ENCODE data around the gene C17orf100. TPM values are rescaled to one million over a fixed set of nuclear protein-coding genes. Genes with fewer than 3 reads are reported as not detected.

C17orf100 gene
- total and polyA plus RNA-seq, 2 donors = 1.2 to 3.0 TPM

DNA sequence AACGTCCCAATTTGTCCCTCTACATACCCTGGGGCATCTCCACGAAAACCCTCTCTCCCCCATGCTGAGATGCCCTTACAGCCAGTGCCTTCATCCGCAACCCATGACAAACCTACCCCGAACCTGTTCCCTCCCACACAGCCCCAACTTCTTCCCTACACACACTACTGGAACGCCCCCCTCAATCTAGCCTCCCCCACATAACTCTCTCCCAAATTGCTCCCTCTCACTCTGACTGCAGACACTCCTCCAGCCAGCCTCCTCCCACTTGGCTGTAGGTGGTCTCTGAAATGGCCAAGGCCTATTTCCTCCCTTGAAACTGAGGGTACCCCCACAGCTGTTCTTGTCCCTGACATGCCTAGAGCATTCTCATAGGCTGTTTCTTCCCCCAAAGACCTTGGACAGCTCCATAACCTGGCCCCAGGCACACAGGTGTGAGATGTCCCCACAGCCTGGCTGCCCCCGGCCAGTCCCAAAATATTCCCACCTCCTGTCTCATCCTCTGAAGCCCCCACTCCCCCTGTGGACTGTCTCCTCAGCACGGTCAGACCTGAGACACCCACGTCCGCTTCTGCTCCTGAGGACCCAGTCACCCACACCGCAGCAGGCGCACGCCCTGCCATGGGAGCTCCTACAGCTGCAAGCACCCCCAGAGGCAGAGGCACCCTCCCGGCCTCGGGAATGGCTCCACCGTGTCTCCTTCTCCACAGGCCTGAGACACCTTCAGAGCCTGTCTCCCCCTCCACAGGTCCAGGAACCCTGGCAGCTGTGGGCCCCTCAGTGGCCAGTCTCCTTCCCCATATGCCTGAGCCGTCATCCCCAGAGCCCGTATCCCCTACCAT lies 14.7 kb upstream of the C17orf100 start:
- 91% methylated on average over 17 of the region's 17 CpGs for WGBS
- H3K4me3 ChIP-seq (ENCODE audit: low read depth, low read length) = no peak overlapping the region
- H3K4me1 ChIP-seq (ENCODE audit: insufficient read depth) = no peaks in the 10 kb centered on the region
- DNase-seq (ENCODE audit: extremely low spot score) = no peak
- peaks cover 2% of the 10 kb centered on the region for H3K36me3 ChIP-seq (ENCODE audit: insufficient read depth)
- no peak overlapping the region for H3K27ac ChIP-seq (ENCODE audit: low read depth)

DNA sequence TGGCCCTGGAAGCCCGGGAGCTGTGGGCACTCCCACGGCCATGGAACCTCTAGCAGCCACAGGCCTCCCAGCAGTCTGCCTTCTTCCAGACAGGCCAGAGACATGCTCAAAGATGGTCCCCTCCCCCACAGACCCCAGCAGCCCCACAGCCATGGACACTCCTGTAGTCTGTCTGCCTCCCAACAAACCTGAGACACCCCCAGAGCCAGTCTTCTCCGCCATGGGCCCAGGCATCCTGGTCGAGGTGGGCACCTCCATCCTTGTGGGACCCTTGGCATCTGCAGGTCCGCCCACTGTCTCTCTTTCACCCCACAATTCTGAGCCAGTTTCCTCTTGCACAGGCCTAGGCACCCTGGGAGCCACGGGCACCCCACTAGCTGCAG lies 14.1 kb upstream of the C17orf100 start:
- WGBS = 93% methylated on average over 6 of the region's 6 CpGs

DNA sequence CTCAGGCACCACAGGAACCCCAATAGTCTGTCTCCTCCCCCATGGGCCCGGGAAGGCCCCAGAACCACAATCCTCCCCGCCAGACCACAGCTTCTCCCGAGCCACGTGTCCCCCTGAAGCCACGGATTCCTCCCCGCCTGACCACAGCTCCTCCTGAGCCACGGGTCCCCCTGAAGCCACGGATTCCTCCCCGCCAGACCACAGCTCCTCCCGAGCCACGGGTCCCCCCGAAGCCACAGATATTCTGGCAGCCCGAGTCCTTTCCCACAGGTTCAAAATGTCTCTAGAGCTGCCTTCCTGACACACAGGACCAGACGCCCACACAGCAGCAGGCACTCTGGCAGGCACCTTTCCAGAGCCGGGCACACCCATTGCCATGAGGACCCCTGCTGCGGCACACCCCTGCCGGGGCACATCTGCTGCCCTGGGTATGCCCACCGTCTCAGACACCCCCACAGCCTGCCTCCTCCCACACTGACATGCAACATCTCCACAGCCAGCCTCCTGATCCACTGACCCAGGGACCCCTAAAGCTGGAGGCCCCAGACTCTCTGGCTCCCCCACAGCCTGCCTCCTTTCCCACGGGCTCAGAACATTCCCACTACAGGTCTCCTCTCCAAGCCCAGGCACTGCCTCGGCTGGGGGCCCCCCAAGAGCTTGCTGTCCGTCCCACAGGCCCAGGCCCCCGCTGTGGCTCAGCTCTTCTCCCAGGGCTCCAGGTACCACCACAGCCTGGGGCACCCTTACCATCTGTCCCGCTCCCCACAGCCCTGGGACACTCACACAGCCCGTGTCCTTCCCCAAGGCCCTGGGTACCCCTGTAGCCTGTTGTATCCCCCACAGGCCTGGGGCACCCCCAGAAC lies 13.3 kb upstream of the C17orf100 start:
- Histone ChIP-seq H3K27ac (ENCODE audit: low read depth) (no peak overlapping the region), H3K4me1 (ENCODE audit: insufficient read depth) (no peaks in the 10 kb centered on the region), H3K4me3 (ENCODE audit: low read depth, low read length) (no peak overlapping the region), H3K36me3 (ENCODE audit: insufficient read depth) (no peaks in the 10 kb centered on the region)
- WGBS = 83% methylated on average over 24 of the region's 24 CpGs
- DNase-seq (ENCODE audit: extremely low spot score) = no peak

More for the DNA sequence above, 14.1 kb upstream of the C17orf100 start:
- Histone ChIP-seq H3K4me3 (ENCODE audit: low read depth, low read length) (no peak overlapping the region), H3K36me3 (ENCODE audit: insufficient read depth) (peaks cover 2% of the 10 kb centered on the region), H3K27ac (ENCODE audit: low read depth) (no peak overlapping the region), H3K4me1 (ENCODE audit: insufficient read depth) (no peaks in the 10 kb centered on the region)
- no peak for DNase-seq (ENCODE audit: extremely low spot score)

DNA sequence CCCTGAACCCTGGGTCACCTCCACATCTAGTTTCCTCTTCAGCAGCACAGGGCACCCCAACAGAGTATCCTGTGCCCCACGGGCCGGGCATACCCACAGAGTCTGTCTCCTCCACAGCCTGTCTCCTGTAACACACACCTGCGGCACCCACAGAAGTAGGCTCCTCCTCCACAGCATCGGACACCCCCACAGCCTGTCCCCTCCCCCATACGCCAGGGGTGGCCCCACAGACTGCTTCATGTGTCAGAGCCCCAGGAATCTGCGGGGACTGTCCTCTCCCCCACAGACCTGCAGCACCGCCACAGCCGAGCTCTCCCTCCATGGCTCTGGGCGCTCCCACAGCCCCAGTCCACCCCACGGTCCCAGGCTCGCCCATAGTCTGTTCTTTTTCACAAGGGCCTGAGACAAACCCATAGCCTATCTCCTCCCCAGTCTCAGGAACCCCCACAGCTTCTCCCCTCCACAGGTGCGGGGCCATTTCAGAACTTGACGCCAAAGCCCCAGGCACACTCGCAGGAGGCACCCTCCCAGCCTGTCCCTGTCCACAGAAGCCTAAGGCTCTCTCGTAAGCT lies 12.5 kb upstream of the C17orf100 start:
- DNase-seq (ENCODE audit: extremely low spot score) = no peak
- no peaks in the 10 kb centered on the region for H3K4me1 ChIP-seq (ENCODE audit: insufficient read depth)
- H3K4me3 ChIP-seq (ENCODE audit: low read depth, low read length) = peak overlapping the region; percentile 93
- H3K27ac ChIP-seq (ENCODE audit: low read depth) = no peak overlapping the region
- 48% methylated on average over 15 of the region's 15 CpGs for WGBS
- H3K36me3 ChIP-seq (ENCODE audit: insufficient read depth) = no peaks in the 10 kb centered on the region

DNA sequence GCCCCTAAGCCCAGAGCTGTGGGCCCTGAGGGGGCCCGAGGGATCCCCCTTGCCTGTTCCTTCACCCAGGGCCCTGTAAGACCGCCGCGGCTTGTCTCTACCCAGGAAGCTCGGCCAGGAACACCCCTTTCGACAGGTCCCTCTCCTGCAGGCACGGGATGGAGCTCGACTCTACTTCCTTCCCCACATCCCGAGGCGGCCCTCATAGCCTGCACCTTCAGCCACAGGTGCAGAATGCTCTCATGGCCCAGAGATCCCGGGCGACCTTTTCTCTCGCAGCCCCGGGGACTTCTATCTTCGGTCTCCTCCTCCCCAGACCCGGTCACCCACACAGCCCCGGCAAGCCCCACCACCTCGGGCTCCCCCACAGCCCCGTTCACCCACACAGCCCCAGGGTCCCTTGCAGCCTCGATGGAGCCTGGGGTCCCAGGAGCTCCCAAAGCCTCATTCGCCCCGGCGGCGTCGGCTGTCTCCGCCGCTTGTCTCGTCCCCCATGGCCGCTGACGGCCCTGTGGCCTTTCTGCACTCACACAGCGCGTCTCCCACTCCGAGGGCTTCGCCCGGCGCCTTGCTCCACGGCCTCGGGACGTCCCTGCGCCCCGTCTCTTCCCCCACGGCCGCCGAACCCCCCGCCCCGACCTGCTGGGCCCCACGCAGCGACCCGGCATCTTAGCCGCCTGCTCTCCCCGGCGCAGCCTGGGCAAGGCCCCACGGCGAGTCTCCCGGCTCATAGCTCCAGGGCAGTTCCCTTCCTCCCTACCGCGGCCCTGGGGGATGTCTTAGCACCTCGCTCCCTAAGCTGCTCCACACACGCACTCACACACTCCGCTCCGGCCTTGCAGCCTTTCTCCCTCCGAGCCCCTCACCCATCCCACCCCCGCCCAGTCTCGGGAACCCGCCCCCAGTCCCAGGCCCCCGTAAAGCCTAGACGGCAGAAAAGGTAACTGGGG lies 11.7 kb upstream of the C17orf100 start:
- under 1% methylated on average over 67 of the region's 67 CpGs for WGBS
- Histone ChIP-seq H3K4me1 (ENCODE audit: insufficient read depth) (no peaks in the 10 kb centered on the region), H3K27ac (ENCODE audit: low read depth) (peak overlapping the region; percentile 69), H3K4me3 (ENCODE audit: low read depth, low read length) (peak overlapping the region; percentile 93), H3K36me3 (ENCODE audit: insufficient read depth) (no peaks in the 10 kb centered on the region)
- DNase-seq (ENCODE audit: extremely low spot score) = no peak

DNA sequence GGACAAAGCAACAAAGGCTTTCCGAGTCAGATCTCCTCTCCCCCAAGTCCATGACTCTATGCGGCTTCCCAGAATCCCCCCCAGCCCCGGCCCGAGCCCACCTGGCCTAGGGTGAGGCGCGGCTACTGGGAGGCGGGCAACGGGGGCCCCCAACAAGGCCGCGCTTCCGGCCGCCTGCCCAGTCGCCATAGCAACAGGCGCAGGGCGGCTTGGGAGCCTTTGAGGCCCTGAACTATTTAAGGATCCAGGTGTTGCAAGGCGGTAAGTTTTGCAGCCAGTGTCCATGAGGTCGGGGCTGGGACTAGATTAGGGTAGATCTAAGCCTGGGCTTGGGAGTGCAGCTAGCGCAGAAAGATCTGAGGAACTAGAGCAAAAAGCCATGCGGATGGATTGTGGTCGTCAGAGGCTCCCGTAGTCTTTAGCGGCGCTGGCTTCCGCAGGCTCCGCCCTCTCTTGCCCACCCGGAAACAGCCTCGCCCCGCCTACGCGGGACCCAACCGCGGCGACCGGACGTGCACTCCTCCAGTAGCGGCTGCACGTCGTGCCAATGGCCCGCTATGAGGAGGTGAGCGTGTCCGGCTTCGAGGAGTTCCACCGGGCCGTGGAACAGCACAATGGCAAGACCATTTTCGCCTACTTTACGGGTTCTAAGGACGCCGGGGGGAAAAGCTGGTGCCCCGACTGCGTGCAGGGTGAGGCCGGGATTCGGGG lies 10.9 kb upstream of the C17orf100 start, which contains the start of the genes KIAA0753 and TXNDC17:
Gene KIAA0753 (minus strand): TSS at position 176 of the 711 bp plus-strand sequence. CDS start 5,608 bp downstream, outside the sequence.
Gene TXNDC17 (plus strand): TSS at position 525 of the 711 bp plus-strand sequence. CDS start 23 bp downstream, at position 548.
- no peaks in the 10 kb centered on the region for H3K4me1 ChIP-seq (ENCODE audit: insufficient read depth)
- H3K36me3 ChIP-seq (ENCODE audit: insufficient read depth) = no peaks in the 10 kb centered on the region
- DNase-seq (ENCODE audit: extremely low spot score) = peak; percentile 80
- H3K27ac ChIP-seq (ENCODE audit: low read depth) = peak within 1 kb of the TSS; percentile 69
- WGBS = under 1% methylated on average over 52 of the region's 52 CpGs
- peak within 1 kb of the TSS; percentile 93 for H3K4me3 ChIP-seq (ENCODE audit: low read depth, low read length)

DNA sequence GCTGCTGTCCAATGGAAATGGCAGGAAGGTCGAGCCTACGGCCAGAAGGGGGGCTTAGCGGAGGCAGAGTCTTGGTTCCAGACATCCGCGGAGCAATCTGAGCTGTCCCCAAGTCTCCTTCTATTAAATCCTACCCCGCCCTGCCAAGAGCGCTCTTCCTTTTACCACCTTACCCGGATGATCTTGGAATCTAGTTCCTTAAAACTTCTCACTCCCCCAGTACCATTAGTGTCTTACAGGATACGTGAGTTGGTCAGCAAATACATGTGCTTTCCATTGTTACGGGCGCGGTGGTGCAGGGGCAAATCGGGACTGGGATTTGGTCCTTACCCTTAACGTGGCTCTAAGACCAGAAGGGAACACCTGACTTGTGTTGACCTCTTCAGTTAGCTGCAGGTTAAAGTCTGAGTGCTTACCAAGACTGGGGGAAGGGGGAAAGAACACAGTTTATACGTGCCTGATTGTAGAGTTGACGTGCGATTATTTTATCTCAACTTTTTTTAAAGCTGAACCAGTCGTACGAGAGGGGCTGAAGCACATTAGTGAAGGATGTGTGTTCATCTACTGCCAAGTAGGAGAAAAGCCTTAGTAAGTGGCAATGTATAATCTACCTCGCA lies 10.2 kb upstream of the C17orf100 start:
- H3K4me1 ChIP-seq (ENCODE audit: insufficient read depth) = no peaks in the 10 kb centered on the region
- H3K4me3 ChIP-seq (ENCODE audit: low read depth, low read length) = peak overlapping the region; percentile 93
- DNase-seq (ENCODE audit: extremely low spot score) = no peak
- WGBS = 3% methylated on average over 20 of the region's 20 CpGs
- peak overlapping the region; percentile 61 for H3K27ac ChIP-seq (ENCODE audit: low read depth)
- H3K36me3 ChIP-seq (ENCODE audit: insufficient read depth) = no peaks in the 10 kb centered on the region

DNA sequence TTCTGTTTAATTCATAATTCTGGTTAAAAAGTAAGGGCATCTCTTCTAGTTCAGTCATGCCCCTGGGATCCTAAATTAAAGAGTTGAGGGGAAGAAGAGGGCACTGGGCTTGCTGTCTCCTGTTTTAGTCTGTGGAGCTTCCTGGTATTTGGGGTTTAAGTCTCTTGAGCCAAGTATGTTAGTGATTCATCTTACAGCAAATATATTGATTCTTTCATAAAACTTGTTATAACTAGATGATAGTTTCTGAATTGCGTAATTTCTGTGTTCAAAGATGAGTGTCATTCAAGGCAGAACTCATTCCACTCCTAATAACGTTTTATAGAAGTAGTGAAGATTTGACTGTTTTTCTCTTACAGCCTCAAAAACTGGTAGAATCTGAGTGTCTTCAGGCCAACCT lies 9.0 kb upstream of the C17orf100 start:
- no peak overlapping the region for H3K4me3 ChIP-seq (ENCODE audit: low read depth, low read length)
- H3K27ac ChIP-seq (ENCODE audit: low read depth) = no peak overlapping the region
- no peaks in the 10 kb centered on the region for H3K36me3 ChIP-seq (ENCODE audit: insufficient read depth)
- no peaks in the 10 kb centered on the region for H3K4me1 ChIP-seq (ENCODE audit: insufficient read depth)
- 53% methylated on average over 2 of the region's 2 CpGs for WGBS
- DNase-seq (ENCODE audit: extremely low spot score) = no peak

DNA sequence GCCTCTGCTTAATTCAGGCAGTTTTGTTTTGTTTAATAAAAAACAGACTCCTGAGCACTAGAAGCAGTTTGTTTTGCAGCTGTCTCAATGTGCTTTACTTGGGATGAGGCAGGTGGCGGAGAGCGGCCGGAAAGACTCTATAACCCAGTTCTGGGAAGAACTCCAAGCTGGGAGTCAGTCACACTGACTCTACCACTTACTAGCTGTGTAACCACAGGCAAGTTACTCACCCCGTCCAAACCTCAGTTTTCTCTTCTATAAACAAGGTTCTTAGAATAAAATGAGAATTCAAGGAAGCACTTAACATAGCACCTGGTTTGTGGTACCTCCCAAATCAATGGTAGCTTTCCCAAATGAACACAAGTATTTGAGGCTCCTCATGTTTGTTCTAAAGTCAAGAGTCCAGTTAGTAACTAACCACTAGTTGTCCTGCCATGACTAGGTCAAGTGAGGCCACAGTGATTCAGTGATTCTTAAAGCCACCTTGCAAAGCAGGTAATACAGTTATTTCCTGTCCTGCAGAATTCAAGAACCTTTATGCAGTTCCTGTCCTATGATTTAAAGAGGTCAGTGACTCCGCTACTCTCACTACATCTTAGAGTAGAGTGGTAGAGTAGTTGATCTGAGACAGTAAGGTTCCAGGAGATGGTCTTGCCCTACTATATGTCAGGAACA lies 8.0 kb upstream of the C17orf100 start:
- 66% methylated on average over 5 of the region's 5 CpGs for WGBS
- no peaks in the 10 kb centered on the region for H3K4me1 ChIP-seq (ENCODE audit: insufficient read depth)
- no peak overlapping the region for H3K27ac ChIP-seq (ENCODE audit: low read depth)
- no peak overlapping the region for H3K4me3 ChIP-seq (ENCODE audit: low read depth, low read length)
- H3K36me3 ChIP-seq (ENCODE audit: insufficient read depth) = no peaks in the 10 kb centered on the region
- DNase-seq (ENCODE audit: extremely low spot score) = no peak

DNA sequence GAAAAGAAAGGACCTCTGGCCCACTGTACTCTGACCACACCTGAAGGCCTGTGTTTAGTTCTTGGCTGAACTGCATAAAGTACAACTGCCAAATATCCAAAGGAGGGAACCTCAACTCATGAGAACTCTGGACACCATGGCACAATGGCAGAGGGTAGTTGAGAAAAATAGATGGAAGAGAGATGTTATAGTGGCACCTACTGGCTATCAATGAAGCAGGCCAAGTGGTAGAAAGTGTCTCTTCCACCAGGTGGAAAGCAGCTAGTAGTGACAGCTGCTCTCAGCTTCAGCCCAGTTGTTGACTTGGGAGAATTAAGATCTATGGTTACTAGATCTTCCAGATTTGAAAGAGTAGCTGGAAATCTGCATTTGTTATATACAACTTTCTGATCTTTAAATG lies 3.4 kb upstream of the C17orf100 start:
- no peak overlapping the region for H3K27ac ChIP-seq (ENCODE audit: low read depth)
- no peak overlapping the region for H3K4me3 ChIP-seq (ENCODE audit: low read depth, low read length)
- H3K36me3 ChIP-seq (ENCODE audit: insufficient read depth) = no peaks in the 10 kb centered on the region
- DNase-seq (ENCODE audit: extremely low spot score) = no peak
- H3K4me1 ChIP-seq (ENCODE audit: insufficient read depth) = no peaks in the 10 kb centered on the region

DNA sequence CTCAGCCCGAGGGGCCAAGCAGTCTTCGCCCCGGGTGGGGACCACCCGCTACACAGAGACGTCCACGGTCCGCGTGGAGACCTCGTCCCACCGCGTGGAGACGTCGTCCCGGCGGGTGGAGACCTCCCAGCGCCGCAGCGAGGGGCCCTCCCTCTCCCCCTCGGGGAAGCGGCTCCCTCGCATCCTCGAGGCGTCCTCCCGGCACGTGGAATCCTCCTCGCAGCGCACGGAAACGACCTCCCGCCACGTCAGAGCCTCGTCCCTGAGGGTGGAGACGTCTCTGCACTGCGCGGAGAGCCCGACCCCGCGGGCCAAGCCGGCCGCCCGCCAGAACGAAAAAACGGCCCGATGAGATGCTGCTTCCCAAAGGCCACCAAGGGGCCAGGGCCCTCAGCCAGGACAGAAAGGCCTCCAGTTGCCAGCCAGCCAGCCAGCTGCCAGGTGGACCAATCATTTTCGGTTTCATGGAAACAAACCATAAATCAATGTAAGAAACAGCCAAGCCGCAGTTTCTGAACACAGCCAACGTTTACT lies 424 bp downstream of the C17orf100 start:
- 3% methylated on average over 47 of the region's 47 CpGs for WGBS
- Histone ChIP-seq H3K4me1 (ENCODE audit: insufficient read depth) (peaks cover 2% of the 10 kb centered on the region), H3K4me3 (ENCODE audit: low read depth, low read length) (peak overlapping the region; percentile 34), H3K36me3 (ENCODE audit: insufficient read depth) (no peaks in the 10 kb centered on the region), H3K27ac (ENCODE audit: low read depth) (peak overlapping the region; percentile 49)
- no peak for DNase-seq (ENCODE audit: extremely low spot score)

All from urinary bladder (tissue), 4 donors.